Endothelial cell (in vitro differentiated cells): ENCODE measurements around the gene PSMC3. TPM values are rescaled to one million over a fixed set of nuclear protein-coding genes. Genes with fewer than 3 reads are reported as not detected.

Source experiments
- DNase-seq: peaks from one replicate; pipeline ENCODE4 v3.0.0; 2021; ENCODE audit warnings: low spot score
- H3K27ac Mint-ChIP-seq: one replicate; pipeline ENCODE4 v1.8.0; 2021; ENCODE audit warnings: mixed read lengths, inconsistent platforms; ENCODE audit not compliant: unreplicated experiment
- H3K27me3 Mint-ChIP-seq: one replicate; pipeline ENCODE4 v1.8.0; 2021; ENCODE audit warnings: mild to moderate bottlenecking, moderate library complexity, mixed read lengths, inconsistent platforms; ENCODE audit not compliant: unreplicated experiment
- H3K36me3 Mint-ChIP-seq: one replicate; pipeline ENCODE4 v1.8.0; 2021; ENCODE audit warnings: mild to moderate bottlenecking, low read depth, mixed read lengths, inconsistent platforms; ENCODE audit not compliant: unreplicated experiment
- H3K4me1 Mint-ChIP-seq: one replicate; pipeline ENCODE4 v1.8.0; 2021; ENCODE audit warnings: mild to moderate bottlenecking, mixed read lengths, inconsistent platforms; ENCODE audit not compliant: unreplicated experiment
- H3K4me3 Mint-ChIP-seq: one replicate; pipeline ENCODE4 v1.8.0; 2021; ENCODE audit warnings: mild to moderate bottlenecking, mixed read lengths, inconsistent platforms; ENCODE audit not compliant: unreplicated experiment
- H3K9me3 Mint-ChIP-seq: one replicate; pipeline ENCODE4 v1.8.0; 2021; ENCODE audit warnings: mixed read lengths, inconsistent platforms; ENCODE audit not compliant: unreplicated experiment
- CTCF ChIP-seq: fragments of 200-600 bp; sonication (generic); IDR thresholded peaks from one replicate; pipeline ENCODE4 v1.5.0; 2021; ENCODE audit warnings: antibody characterized with exemption; ENCODE audit not compliant: unreplicated experiment
- total RNA-seq: library from RNA; stranded (reverse); fragmentation: NEBNext Ultra II Directional; extraction: Animal tissue kit (Norgen Biotek cat#: 25700); gene quantifications from one replicate; pipeline ENCODE4 v1.2.1, GENCODE V29; 2021; ENCODE audit not compliant: unreplicated experiment

Gene PSMC3
- total RNA-seq, 1 donor from 2014 or later: 127 TPM

GRCh38 chr11:47398011-47398410, 28.2 kb downstream of the PSMC3 start:
- DNase-seq: no peak
- H3K4me1 Mint-ChIP-seq: peaks cover 32% of the 10 kb centered on the region
- TF ChIP-seq CTCF: no peak
- no peak overlapping the region for H3K4me3 Mint-ChIP-seq
- no peaks in the 10 kb centered on the region for H3K9me3 Mint-ChIP-seq
- H3K27ac Mint-ChIP-seq: no peak overlapping the region
- no peaks in the 10 kb centered on the region for H3K36me3 Mint-ChIP-seq
- peaks cover 4% of the 10 kb centered on the region for H3K27me3 Mint-ChIP-seq

GRCh38 chr11:47396049-47396320, 30.3 kb downstream of the PSMC3 start:
- Mint-ChIP-seq H3K27me3 (peaks cover 4% of the 10 kb centered on the region), H3K4me3 (no peak overlapping the region), H3K9me3 (no peaks in the 10 kb centered on the region), H3K36me3 (no peaks in the 10 kb centered on the region), H3K27ac (no peak overlapping the region), H3K4me1 (peaks cover 32% of the 10 kb centered on the region)
- no peak for TF ChIP-seq CTCF
- no peak for DNase-seq

GRCh38 chr11:47395223-47396048, 30.8 kb downstream of the PSMC3 start:
- Mint-ChIP-seq H3K27me3 (peaks cover 5% of the 10 kb centered on the region), H3K9me3 (no peaks in the 10 kb centered on the region), H3K27ac (peak overlapping the region; percentile 83), H3K4me1 (peaks cover 29% of the 10 kb centered on the region), H3K36me3 (no peaks in the 10 kb centered on the region), H3K4me3 (no peak overlapping the region)
- no peak for DNase-seq
- TF ChIP-seq CTCF: no peak

GRCh38 chr11:47394322-47395222, 31.7 kb downstream of the PSMC3 start:
- no peak for TF ChIP-seq CTCF
- Mint-ChIP-seq H3K27ac (peak overlapping the region; percentile 92), H3K9me3 (no peaks in the 10 kb centered on the region), H3K36me3 (no peaks in the 10 kb centered on the region), H3K4me3 (no peak overlapping the region), H3K27me3 (peaks cover 6% of the 10 kb centered on the region), H3K4me1 (peaks cover 25% of the 10 kb centered on the region)
- DNase-seq: peak; percentile 76

- Mint-ChIP-seq H3K4me3 (no peak overlapping the region), H3K4me1 (peaks cover 22% of the 10 kb centered on the region), H3K27ac (peak overlapping the region; percentile 92), H3K27me3 (peaks cover 5% of the 10 kb centered on the region), H3K36me3 (no peaks in the 10 kb centered on the region), H3K9me3 (no peaks in the 10 kb centered on the region)
- no peak for DNase-seq
- no peak for TF ChIP-seq CTCF
Measured at GRCh38 chr11:47394050-47394321, 32.3 kb downstream of the PSMC3 start.
